ENCODE data around the gene DPH6. TPM values are rescaled to one million over a fixed set of nuclear protein-coding genes. Genes with fewer than 3 reads are reported as not detected.

DPH6 gene, protein sequence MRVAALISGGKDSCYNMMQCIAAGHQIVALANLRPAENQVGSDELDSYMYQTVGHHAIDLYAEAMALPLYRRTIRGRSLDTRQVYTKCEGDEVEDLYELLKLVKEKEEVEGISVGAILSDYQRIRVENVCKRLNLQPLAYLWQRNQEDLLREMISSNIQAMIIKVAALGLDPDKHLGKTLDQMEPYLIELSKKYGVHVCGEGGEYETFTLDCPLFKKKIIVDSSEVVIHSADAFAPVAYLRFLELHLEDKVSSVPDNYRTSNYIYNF
- total RNA-seq: 43.5 TPM

DNA sequence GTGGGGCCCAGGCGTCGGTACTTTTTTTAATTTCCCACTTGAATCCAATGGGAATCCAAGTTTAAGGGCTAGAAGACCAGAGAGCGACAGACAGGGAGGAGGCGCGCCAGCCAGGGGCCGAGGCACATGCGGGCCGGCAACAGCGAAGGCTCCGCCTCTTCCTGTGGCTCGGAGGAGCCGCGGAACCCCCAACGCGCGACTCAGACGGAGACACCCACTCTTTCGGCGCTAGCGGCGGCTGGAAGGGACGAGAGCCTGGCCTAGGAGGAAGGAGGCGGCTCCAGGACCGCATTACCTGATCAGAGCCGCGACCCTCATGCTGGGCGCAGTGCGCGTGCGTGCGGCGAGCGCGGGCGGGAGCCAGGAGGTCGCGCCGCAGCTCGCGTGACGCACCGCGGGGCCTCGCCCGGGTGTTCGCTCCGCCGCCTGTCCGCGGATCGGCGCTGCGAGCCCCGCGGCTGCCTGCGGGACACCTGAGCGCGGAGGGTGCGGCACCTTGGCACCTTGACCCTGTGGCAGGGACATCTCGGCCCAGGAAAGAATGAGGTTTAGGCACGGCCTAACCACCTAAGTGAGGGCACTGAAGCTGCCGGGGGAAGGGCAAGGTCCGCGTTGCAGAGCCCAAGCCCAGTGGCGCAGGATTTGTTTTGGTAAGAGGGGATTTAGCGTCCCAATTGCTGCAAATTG lies at the start of gene DPH6:
Gene DPH6, minus strand, starts transcription at position 342 of the 687 bp plus-strand sequence. Its CDS starts 24 bp downstream, at position 318.

